HG03558 (cell line): Measurements from ENCODE around the gene COLEC11.
"Not testable (repeated sequence)": the region's sequence is repeated elsewhere in the genome, so short reads cannot be mapped to it uniquely, and the experiment has no call there.

ENCODE experiments used
- ATAC-seq: cut with Tn5 transposase; IDR thresholded peaks from one replicate; pipeline ENCODE4 v1.9.1; 2021; ENCODE audit warnings: moderate number of reproducible peaks; ENCODE audit not compliant: unreplicated experiment; ENCODE audit errors: extremely low read depth

The COLEC11 gene

DNA sequence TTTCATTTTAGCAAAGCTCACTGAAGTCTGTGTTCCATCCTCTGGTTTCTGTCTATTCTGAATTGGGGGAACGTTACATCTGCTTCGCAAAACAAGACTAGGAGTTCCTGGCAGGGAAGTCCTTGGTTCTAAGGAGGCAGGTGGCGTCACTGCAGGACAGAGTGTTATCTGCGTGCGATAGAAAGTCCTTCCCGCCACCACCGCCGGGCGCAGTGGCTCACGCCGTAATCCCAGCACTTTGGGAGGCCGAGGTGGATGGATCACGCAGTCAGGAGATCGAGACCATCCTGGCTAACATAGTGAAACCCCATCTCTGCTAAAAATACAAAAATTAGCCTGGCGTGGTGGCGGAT is 41.0 kb downstream of the COLEC11 start:
- ATAC-seq = not testable (repeated sequence)

- no peak for ATAC-seq
Measured at GRCh38 chr2:3636586-3637310, 41.8 kb downstream of the COLEC11 start.

DNA sequence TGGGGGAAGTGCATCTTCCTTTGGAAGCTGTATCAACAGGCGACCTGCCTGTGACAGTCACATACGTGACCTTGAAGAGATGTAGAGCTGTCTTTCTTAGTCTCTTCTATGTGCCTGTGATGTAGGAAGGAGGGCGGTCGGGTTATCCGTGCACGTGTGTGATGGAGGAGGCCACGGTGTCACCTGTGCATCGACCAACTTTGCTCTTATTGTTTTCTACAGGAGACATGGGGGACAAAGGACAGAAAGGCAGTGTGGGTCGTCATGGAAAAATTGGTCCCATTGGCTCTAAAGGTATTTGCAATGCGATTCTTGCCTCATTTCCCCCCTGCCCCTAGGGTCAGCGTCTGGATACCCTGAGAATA is 42.4 kb downstream of the COLEC11 start:
- no peak for ATAC-seq

- ATAC-seq = no peak
Measured at GRCh38 chr2:3637692-3638455, 43.0 kb downstream of the COLEC11 start.

DNA sequence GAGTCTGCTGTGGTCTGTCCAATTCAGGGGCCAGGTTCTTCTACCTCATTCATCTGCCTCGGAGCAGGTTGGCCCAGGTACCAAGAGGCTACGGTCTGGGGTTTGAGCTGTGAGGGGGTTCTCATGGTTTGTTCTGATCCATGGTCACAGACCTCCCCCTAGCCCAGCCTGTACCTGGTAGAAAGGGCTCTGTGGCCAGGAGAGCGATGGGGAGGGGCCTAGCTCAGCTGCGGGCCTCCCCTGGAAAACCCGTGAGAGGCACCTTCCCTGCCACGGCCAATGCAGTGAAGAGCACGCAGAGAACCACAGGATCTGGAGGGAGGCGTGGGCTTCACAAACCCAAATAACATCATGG is 43.5 kb downstream of the COLEC11 start:
- no peak for ATAC-seq

DNA sequence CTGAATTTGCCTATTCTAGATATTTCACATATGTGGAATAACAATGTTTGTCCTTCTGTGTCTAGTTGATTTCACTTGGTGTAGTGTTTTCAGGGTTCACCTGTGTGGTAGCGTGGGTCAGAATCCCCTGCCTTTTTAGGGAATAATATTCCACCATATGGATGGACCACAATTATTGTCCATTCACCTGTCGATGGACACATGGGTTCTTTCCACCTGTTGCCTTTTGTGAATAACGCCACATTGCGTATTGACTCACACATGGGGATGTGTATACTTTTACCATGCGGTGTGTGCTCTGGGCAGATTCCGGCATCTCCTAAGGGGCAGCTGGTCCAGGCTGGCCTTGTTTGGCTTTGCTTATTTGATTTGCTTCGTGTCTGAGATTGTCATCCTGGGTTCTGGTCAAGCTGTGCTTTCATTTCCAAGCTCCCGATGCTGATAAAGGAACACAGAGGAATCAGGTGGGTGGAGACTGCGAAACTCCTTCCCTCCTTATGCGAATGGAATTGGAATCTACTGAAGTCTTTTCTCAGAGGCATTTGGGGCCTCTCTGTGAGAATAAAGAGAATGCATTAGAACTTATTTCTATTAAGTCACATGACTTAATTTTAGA is 44.2 kb downstream of the COLEC11 start:
- ATAC-seq = no peak

DNA sequence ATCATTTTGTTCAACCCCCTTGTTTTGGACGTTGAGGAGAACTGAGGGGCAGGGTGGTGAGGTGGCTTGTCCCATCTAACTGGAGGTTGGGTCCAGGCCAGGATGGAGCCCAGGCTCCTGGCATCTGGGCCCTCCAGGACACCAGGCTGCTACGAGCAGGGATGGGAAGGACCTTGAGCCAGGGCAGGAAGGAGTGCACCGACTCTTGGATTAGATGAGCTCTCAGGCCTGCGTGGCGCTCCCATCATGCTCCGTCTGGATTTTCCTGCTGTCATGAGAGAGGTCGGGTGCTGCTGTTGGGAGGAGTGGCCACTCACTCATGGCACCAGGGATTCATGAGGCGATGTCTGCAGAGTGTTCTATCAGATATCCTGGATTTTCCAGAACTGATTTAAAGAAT is 44.7 kb downstream of the COLEC11 start:
- no peak for ATAC-seq

DNA sequence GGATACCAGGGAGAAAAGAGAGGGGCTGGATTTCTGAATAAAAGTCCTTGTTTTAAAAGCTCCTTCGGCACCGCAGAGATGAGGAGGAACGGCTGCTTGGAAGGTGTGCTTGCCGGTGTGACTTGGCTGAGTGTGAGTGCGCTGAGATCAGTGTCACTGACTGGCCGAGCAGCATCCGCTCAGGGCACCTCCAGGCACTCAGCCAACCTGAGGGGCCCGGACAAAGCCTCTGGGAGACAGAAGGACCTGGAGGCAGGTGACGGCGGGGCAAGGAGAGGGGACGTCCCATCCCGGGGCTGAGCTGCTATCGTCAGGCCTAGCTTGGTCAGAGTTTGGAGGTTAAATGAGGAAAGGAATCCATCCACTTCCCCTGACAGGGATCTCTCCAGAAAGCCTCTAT is 46.3 kb downstream of the COLEC11 start:
- no peak for ATAC-seq

GRCh38 chr2:3641841-3642421 is 47.0 kb downstream of the COLEC11 start:
- ATAC-seq = no peak

- no peak for ATAC-seq
Measured at GRCh38 chr2:3642521-3643215, 47.8 kb downstream of the COLEC11 start.

- no peak for ATAC-seq
Measured at GRCh38 chr2:3643371-3644245, 48.7 kb downstream of the COLEC11 start.

DNA sequence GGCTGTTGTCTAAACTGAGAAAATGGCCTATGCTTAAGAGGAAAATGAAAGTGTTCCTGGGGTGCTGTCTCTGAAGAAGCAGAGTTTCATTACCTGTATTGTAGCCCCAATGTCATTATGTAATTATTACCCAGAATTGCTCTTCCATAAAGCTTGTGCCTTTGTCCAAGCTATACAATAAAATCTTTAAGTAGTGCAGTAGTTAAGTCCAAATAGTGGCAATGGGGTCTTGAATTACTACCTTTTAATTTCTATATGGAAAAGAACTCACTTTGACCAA is 49.3 kb downstream of the COLEC11 start:
- ATAC-seq = peak; percentile 86

- ATAC-seq = no peak
Measured at GRCh38 chr2:3644891-3645605, 50.1 kb downstream of the COLEC11 start.

GRCh38 chr2:3645745-3646389 is 51.0 kb downstream of the COLEC11 start:
- no peak for ATAC-seq

DNA sequence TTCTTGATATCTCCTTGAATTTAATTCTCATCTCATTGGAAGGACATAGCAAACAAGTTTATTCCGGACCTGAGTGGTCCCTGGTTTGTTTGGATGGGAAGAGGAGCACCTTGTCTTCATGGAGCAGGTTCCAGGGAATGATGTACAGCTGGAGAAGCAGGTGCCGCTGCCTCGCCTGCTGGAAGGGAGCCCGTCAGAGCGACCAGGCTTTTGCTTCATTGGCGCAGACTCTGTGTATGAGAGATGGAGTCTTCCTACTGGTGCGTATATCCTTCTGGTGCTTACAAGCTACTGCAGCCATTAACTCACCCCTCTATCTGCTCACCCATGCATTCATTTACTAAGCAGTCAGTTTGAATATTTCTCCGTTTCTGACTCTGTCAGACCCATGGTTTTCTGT is 51.5 kb downstream of the COLEC11 start:
- ATAC-seq = no peak

- no peak for ATAC-seq
Measured at GRCh38 chr2:3647246-3647645, 52.3 kb downstream of the COLEC11 start.

DNA sequence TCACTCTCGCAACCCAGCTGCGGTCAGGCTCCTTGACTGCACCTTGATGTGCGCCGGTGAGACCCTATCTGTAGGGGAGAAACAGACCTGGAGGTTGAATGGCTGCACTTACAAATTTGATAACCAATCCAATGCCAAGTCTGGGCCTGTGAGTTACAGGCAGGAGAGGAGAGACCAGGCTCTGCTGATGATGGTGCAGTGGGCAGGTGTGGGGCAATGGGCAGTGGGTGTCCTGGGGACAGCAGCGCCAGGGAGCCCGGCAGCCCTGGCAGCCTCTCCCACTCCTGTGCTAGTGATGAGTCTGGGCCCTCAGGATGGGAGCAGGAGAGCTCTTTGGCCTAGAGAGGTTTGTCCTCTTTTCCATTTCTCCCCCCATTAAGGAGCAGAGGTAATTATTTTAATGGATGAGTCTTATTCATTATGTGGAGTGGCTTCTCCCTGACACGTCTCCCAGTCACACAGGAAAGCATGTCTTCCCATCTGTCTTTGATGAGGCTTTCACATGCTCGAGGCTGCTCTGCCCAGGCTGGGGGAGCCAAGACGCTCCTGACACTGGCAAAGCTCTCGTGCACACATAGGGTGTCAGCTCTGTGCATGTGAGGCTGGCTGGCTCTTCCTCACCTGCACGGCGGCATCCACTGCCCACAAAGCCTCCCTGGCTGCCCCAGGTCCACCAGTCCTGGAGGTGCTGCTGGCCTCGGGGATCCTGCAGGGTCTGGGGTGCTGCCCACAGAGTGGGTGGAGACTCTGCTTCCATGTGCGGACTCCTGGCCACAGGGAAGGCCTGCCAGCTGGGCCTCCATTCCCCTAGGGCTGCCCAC is 53.1 kb downstream of the COLEC11 start:
- ATAC-seq = no peak

DNA sequence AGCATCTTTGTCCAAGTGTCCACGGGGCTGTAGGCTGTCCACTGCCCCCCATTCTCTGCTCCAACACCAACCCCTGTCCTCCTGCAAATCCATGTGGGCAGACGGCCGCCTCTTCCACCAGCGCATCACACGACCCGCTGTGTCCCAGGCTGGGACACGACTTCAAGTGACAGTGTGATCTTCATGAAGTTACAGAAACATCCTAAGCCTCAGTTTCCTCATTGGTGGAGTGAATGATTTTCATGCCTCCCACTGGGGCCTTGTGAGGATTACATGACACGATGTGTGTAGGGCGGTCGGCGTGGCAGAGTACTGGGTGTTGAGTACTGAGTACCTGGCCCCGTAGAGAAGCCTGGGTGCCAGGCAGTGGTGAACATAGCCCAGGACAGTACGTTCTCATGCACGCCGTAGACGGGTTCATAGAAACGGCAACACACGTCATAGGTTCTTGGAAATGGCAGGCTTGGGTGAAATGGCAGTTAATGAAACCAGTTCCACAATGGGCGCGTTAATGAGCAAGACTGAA is 53.8 kb downstream of the COLEC11 start:
- no peak for ATAC-seq
